A673 (cell line): Measurements from ENCODE around the gene EDDM13. TPM values are rescaled to one million over a fixed set of nuclear protein-coding genes. Genes with fewer than 3 reads are reported as not detected.
A peak's percentile ranks its signal among the peaks of the same experiment; 100 is the strongest.
"Not testable (repeated sequence)": the region's sequence is repeated elsewhere in the genome, so short reads cannot be mapped to it uniquely, and the experiment has no call there.

Experiments
- BruUV-seq: library from RNA; stranded (reverse); fragments of 400-500 nt; replicated peaks from 2 replicates; lab custom pipeline; 2021; lab: Mats Ljungman, UMichigan
- CTCF ChIA-PET: fragments of 300-600 bp; sonication (Branson Sonifier 250); formaldehyde crosslinking; loops from one replicate; lab custom pipeline; 2022; ENCODE audit warnings: antibody characterized with exemption; lab: Charles Lee
- POLR2A ChIA-PET: fragments of 300-600 bp; sonication (Branson Sonifier 250); formaldehyde crosslinking; loops from one replicate; lab custom pipeline; 2022; ENCODE audit warnings: antibody characterized with exemption; ENCODE audit not compliant: low non-redundant PET; lab: Charles Lee
- DNase-seq: peaks from one replicate; pipeline ENCODE4 v3.0.0-alpha.2; 2015; ENCODE audit warnings: low spot score
- H3K27ac ChIP-seq: fragments of 200-600 bp; sonication (generic); 2 replicates; pipeline ENCODE4 v1.5.1; 2016; ENCODE audit warnings: mixed run types, low read depth, mild to moderate bottlenecking, mixed read lengths, antibody characterized with exemption, low read length; ENCODE audit not compliant: poor library complexity, severe bottlenecking
- H3K27me3 ChIP-seq: fragments of 200-600 bp; sonication (generic); replicated peaks from 2 replicates; pipeline ENCODE4 v1.6.1; 2017; ENCODE audit warnings: mixed run types, low read depth, mild to moderate bottlenecking, mixed read lengths, antibody characterized with exemption, low read length; ENCODE audit not compliant: insufficient read depth, poor library complexity
- H3K36me3 ChIP-seq: fragments of 200-600 bp; sonication (generic); 2 replicates; pipeline ENCODE4 v1.6.1; 2016; ENCODE audit warnings: mixed run types, mild to moderate bottlenecking, mixed read lengths, antibody characterized with exemption, low read length; ENCODE audit not compliant: insufficient read depth, poor library complexity, severe bottlenecking
- H3K4me1 ChIP-seq: fragments of 200-600 bp; sonication (generic); 2 replicates; pipeline ENCODE4 v1.6.1; 2017; ENCODE audit warnings: mixed run types, mild to moderate bottlenecking, mixed read lengths, antibody characterized with exemption, low read length; ENCODE audit not compliant: insufficient read depth, poor library complexity, severe bottlenecking
- H3K4me3 ChIP-seq: fragments of 200-600 bp; sonication (generic); 2 replicates; pipeline ENCODE4 v1.5.1; 2016; ENCODE audit warnings: low read depth, mixed run types, mild to moderate bottlenecking, mixed read lengths, low read length; ENCODE audit not compliant: poor library complexity, severe bottlenecking
- H3K9me3 ChIP-seq: fragments of 200-600 bp; sonication (generic); 2 replicates; pipeline ENCODE4 v1.6.1; 2016; ENCODE audit warnings: mixed run types, low read depth, mild to moderate bottlenecking, mixed read lengths, antibody characterized with exemption, low read length; ENCODE audit not compliant: poor library complexity, severe bottlenecking
- CTCF ChIP-seq: fragments of 300-800, 200-600 bp; sonication (generic); conservative IDR thresholded peaks from 2 replicates; pipeline ENCODE4 v1.5.1; 2017; ENCODE audit warnings: low read depth, mild to moderate bottlenecking, antibody characterized with exemption, low read length, moderate library complexity, mixed read lengths
- EZH2 ChIP-seq: fragments of 200-600 bp; sonication (generic); IDR thresholded peaks from 2 replicates; pipeline ENCODE4 v1.6.1; 2017; ENCODE audit warnings: borderline replicate concordance, low read depth, mild to moderate bottlenecking, mixed read lengths, antibody characterized with exemption, low read length; ENCODE audit not compliant: poor library complexity, severe bottlenecking
- intact Hi-C: fragments of 100-400 bp; cut with micrococcal nuclease; formaldehyde crosslinking; loops from one replicate; pipeline ENCODE4 v1.10.0; 2022; ENCODE audit not compliant: unreplicated experiment
- total RNA-seq: library from RNA; stranded (reverse); gene quantifications from 2 replicates; pipeline ENCODE4 v1.2.3, GENCODE V29; 2021

The EDDM13 gene
- total RNA-seq, 1 experiment from 2014 or later, result not detected

DNA sequence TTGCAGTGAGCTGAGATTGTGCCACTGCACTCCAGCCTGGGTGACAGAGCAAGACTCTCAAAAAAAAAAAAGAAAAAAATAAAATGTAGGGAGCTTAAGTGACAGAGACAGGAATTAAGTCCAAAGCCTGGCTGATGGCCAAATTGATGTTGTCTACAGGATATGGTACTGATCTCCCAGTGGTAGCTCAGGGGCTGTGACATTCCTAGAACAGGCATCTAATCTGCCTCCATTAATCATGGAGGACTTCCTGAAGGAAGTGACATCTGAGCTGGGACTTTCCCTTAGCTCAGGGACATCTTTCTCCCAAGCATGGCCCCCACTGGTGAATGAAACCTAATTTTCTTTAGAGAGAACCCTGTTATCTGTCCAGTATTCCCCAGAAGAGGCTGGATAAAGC is 11.4 kb upstream of the EDDM13 start:
- Histone ChIP-seq H3K4me3 (no peak overlapping the region), H3K4me1 (no peaks in the 10 kb centered on the region), H3K27ac (no peak overlapping the region), H3K36me3 (no peaks in the 10 kb centered on the region), H3K27me3 (no peaks in the 10 kb centered on the region), H3K9me3 (no peaks in the 10 kb centered on the region)
- TF ChIP-seq CTCF (no peak), EZH2 (no peak)
- DNase-seq, result peak; percentile 72
- POLR2A ChIA-PET, result no interaction called here
- no TSS peak for BruUV-seq
- CTCF ChIA-PET, result interaction anchor here (0.7 kb wide), 1 partner anchor 107 kb away, joined by 4 read pairs; no protein-coding TSS in a partner anchor
- intact Hi-C loops, result no loop called here

DNA sequence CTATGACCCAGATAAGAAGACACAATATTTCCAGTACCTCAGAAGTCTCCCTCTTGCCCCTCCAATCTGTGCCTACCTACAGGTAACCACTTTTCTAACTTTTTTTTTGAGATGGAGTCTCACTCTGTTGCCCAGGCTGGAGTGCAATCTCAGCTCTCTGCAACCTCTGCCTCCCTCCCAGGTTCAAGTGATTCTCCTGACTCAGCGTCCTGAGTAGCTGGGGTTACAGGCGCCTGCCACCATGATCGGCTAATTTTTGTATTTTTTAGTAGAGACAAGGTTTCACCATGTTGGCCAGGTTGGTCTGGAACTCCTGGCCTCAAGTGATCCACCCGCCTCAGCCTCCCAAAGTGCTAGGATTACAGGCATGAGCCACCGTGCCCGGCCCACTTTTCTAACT is 10.6 kb upstream of the EDDM13 start:
- CTCF ChIA-PET, DNase-seq, H3K4me1 ChIP-seq, BruUV-seq, H3K27me3 ChIP-seq, H3K36me3 ChIP-seq, H3K27ac ChIP-seq, H3K4me3 ChIP-seq, intact Hi-C loops, POLR2A ChIA-PET, H3K9me3 ChIP-seq: not testable (repeated sequence)

GRCh38 chr19:56263319-56263718 is 9.2 kb upstream of the EDDM13 start:
- Histone ChIP-seq H3K9me3 (no peaks in the 10 kb centered on the region), H3K27ac (no peak overlapping the region), H3K4me3 (no peak overlapping the region), H3K27me3 (no peaks in the 10 kb centered on the region), H3K4me1 (no peaks in the 10 kb centered on the region), H3K36me3 (no peaks in the 10 kb centered on the region)
- intact Hi-C loops, result no loop called here
- DNase-seq, result no peak
- BruUV-seq, result no TSS peak
- no peak for TF ChIP-seq EZH2
- no peak for TF ChIP-seq CTCF
- ChIA-PET POLR2A (no interaction called here), CTCF (no interaction called here)

GRCh38 chr19:56266051-56266450 is 6.5 kb upstream of the EDDM13 start:
- BruUV-seq, result no TSS peak

More at GRCh38 chr19:56266051-56266450, 6.5 kb upstream of the EDDM13 start:
- ChIA-PET POLR2A (no interaction called here), CTCF (interaction anchor here (0.9 to 1.2 kb wide), 3 partner anchors 13 to 67 kb away, joined by 3 to 6 read pairs (median 5); no protein-coding TSS in a partner anchor)
- H3K27ac ChIP-seq, result no peak overlapping the region
- H3K9me3 ChIP-seq, result no peaks in the 10 kb centered on the region
- H3K36me3 ChIP-seq, result no peaks in the 10 kb centered on the region
- H3K4me3 ChIP-seq, result no peak overlapping the region
- H3K4me1 ChIP-seq, result no peaks in the 10 kb centered on the region
- TF ChIP-seq EZH2, result no peak
- no peak for TF ChIP-seq CTCF
- intact Hi-C loops, result no loop called here
- DNase-seq, result no peak
- no peaks in the 10 kb centered on the region for H3K27me3 ChIP-seq
